Measurements from ENCODE around the gene EDN1. TPM values are rescaled to one million over a fixed set of nuclear protein-coding genes. Genes with fewer than 3 reads are reported as not detected.
"Not testable (repeated sequence)": the region's sequence is repeated elsewhere in the genome, so short reads cannot be mapped to it uniquely, and the experiment has no call there.

The EDN1 gene
- total RNA-seq, 1 experiment from 2014 or later, result 6.7 TPM

DNA sequence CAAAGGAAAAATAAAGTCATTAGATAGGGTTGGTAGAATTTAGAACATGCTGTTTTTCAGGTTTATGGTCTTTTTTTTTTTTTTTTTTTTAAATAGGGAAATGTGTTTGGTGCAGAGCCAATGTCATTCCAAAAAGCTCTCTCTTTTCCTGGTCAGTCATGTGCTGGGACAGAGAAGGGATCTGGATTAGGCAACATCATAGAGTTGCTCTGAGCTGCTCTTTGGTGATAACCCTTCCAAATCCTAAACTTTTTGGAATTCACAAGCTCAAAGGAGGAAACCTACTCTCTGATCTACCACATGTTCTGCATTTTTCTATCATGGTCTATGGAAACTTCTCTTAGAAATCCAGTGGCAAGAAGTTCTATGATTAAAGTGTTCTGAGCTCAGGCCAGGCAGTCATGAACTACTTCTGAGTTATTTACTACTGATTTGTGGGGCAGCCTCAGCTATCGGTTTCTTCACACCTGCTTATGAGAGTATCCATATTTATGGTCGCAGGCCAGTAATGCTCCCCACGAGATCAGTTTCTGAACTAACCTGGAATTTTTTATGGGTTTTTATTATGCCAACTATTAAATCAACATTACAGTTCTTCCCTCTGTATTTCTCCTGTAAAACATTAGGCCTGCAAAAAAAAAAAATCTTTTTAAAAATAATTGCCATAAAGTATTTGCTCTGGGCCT is 4.8 kb downstream of the EDN1 start:
- DNase-seq (ENCODE audit: low spot score), result no peak

DNA sequence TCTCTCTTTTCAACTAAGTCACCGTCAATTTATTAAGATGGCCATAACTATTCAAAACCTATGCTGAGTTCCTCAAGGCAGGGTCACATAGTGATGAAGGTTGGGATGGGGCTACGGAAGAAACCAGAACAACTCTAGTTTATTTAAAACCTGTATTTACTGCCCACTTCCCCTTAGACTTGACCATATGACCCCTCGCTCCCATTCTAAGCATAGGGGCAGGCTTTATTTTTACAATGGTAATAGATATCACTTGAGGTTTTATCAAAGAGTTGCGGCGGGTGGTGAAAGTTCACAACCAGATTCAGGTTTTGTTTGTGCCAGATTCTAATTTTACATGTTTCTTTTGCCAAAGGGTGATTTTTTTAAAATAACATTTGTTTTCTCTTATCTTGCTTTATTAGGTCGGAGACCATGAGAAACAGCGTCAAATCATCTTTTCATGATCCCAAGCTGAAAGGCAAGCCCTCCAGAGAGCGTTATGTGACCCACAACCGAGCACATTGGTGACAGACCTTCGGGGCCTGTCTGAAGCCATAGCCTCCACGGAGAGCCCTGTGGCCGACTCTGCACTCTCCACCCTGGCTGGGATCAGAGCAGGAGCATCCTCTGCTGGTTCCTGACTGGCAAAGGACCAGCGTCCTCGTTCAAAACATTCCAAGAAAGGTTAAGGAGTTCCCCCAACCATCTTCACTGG is 5.5 kb downstream of the EDN1 start:
- no peak for DNase-seq (ENCODE audit: low spot score)

DNA sequence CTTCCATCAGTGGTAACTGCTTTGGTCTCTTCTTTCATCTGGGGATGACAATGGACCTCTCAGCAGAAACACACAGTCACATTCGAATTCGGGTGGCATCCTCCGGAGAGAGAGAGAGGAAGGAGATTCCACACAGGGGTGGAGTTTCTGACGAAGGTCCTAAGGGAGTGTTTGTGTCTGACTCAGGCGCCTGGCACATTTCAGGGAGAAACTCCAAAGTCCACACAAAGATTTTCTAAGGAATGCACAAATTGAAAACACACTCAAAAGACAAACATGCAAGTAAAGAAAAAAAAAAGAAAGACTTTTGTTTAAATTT is 6.1 kb downstream of the EDN1 start:
- DNase-seq (ENCODE audit: low spot score), result peak; percentile 36

- DNase-seq (ENCODE audit: low spot score), result no peak
These were observed 6.4 kb downstream of the EDN1 start for GRCh38 chr6:12296604-12297003.

GRCh38 chr6:12297363-12298016 is 7.3 kb downstream of the EDN1 start:
- DNase-seq (ENCODE audit: low spot score), result no peak

GRCh38 chr6:12298017-12298978 is 8.1 kb downstream of the EDN1 start:
- DNase-seq (ENCODE audit: low spot score), result no peak

GRCh38 chr6:12298995-12299394 is 8.8 kb downstream of the EDN1 start:
- DNase-seq (ENCODE audit: low spot score), result no peak

- no peak for DNase-seq (ENCODE audit: low spot score)
These were observed 10.9 kb downstream of the EDN1 start for GRCh38 chr6:12301018-12301417.

DNA sequence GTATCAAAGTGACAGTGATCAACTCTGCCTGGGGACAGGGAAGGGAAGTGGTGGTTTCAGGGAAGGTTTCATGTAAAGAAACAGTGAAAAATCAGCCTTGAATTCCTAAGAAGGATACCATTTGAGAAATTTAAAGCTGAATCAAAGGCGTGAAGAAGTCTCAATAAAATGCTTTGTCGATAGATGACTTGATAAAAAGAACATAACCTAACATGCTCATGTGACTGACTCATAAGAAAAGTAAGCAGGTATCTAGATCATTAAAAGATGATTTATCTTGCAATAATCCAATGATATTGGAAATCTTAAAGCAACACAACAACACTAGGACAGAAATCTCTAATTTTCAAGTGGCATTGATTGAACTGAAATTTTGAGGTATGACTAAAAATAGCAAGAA is 14.3 kb downstream of the EDN1 start:
- DNase-seq (ENCODE audit: low spot score), result no peak

DNA sequence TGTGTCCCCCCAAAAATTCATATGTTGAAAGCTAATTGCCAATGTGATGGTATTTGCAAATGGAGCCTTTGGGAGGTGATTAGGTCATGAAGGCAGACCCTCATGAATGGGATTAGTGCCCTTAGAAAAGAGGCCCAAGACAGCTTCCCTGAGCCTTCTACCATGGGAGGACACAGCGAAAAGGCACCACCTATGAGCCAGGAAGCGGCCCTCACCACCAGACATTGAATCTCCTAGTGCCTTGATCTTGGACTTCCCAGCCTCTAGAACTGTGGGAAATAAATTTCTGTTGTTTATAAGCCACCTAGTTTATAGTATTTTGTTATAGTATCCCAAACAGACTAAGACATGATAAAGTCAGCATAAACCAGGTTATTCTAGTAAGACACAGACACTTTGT is 18.9 kb downstream of the EDN1 start:
- no peak for DNase-seq (ENCODE audit: low spot score)

DNA sequence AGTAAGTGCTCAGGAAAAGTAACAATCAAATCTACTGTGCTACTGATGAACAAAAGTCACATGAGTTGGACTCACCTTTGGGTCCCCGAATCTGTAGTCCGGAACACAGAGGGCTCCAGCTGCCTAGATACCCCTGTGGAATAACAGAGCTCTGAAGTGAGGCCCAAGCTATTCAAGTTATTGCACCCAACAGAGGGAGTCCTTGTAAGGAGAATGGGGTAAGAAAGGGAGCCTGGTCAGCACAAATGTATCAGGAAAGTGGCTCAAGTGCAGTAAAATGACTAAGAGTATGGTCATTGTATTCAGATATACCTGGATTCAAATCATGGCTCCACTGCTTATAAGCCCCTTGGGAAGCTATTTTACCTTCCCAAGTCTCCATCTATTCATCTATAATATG is 20.9 kb downstream of the EDN1 start:
- no peak for DNase-seq (ENCODE audit: low spot score)

DNA sequence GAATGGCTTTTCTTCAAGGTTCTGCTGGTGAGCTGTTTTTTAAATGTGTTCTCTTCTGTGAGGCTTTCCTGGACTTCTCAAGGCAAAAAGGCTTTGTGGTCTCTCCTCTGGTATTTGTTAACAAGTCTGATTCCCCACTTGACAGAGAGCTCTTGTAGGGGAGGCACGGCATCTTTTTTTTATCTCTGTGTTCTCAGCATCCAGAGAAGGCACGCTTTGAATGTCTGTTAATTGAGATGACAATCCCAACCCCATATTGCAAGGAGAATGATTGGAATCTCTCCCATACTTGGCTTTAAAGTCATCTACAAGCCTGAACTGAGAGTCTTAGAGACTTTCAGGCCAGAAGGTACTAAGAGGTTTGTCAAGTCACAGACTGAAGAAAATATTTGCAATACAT is 22.6 kb downstream of the EDN1 start:
- DNase-seq (ENCODE audit: low spot score), result no peak

DNA sequence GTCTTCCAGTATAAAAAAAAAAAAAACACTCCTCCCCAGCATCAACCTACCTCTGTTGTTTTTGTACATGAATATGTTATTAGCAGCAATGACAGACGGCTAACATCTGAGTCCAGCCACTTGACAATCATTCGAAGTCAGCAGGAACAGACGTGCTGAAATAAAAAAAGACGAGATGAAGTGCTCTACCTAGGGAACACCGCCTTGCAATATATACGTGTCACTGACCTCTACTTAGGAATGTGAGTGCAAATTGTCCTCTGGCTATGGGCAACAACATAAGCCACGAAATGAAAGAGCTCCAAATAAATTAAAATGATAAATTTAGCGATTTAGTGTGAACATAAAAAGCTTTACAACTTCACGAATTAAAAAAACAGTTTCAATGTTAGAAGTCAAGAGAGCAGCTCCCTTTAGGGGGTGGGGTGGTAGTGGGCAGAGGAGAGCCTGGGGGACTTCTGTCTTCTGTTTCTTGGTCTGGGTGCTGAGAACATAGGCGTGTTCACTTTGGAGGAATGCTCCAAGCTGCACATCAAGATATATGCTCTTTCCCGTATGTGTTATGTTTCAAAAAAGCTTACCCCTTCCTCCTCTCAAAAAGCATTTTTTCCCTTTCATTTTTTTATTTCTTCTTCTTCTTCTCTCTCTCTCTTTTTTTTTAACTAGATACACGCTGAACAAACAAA is 23.3 kb downstream of the EDN1 start:
- no peak for DNase-seq (ENCODE audit: low spot score)

DNA sequence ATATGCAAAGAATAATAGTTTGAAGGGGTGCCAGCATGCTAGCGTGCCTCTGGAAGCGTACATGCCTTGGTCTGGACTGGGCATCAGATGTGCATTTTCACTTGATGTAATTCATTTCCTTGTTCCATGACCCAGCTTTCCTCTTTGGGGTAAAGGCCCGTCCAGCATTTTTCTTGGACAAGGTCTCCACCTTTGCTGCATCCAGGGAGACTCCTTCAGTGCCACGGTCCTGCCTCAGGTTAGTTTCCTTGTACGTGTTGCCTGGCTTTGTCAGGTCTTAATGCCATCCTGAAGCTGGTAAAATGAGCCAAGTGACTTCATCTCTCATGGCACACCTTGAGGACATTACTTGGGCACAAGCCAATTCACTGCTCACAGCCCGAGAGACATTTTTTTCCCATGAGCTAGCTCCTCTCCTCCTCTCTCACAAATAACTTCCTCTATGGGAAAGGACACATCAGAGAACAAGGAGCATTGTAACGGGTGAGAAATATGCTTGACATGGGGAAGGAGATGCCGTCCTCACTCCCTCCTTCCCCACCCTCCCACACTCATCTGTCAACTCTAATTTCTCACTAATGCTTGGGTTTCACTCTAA is 23.9 kb downstream of the EDN1 start:
- DNase-seq (ENCODE audit: low spot score), result no peak

DNA sequence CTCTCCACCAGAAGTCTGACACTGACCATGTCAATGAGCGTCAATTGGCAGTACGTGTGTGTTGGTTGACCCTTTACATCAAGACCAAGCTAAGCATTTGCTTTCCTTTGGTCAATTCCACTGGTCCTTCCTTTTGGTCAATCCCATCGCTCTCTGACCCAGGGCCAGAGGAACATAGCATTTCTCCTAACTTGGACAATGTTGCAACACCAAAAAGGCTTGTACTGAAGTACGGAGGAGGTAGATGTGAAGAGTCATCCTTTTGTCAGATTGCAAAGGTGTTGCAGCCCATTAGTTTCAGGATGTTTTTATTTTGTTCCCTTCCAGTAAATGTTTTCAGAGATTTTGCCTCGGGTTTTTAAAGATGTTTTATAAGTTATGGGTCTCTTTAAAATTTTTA is 24.6 kb downstream of the EDN1 start:
- no peak for DNase-seq (ENCODE audit: low spot score)

DNA sequence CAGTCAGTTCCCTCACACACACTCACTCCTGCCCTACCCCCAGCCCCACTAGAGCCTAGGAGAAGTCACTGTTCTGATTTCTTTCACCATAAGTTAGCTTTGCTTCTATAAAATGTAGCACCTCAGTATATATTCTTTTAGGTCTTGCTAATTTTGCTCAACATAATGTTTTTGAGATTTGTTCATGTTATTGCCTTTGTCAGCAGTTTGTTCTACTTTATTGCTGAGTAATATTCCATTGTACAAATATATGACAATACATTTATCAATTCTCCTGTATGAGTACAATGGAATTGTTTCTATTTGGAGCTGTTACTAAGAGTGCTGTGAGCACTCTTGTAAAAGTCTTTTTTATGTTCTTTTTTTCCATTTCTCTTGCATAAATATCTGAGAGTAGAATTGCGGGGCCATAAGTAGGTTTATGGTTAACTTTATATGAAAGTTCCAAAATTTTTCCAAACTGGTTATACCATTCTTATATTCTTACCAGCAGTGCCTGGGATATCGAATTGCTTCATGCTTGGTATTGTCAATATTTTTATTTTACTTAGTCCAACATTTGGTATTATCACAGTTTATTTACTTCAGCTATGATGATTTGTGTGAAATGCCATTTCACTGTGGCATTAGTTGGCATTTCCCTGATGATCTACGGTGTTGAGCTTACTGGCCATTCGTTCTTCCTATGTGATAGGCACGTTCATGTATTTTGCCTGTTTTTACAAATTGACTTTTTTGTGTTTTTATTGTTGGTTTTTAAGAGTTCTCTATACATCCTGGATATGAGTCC is 25.3 kb downstream of the EDN1 start:
- DNase-seq (ENCODE audit: low spot score), result no peak

DNA sequence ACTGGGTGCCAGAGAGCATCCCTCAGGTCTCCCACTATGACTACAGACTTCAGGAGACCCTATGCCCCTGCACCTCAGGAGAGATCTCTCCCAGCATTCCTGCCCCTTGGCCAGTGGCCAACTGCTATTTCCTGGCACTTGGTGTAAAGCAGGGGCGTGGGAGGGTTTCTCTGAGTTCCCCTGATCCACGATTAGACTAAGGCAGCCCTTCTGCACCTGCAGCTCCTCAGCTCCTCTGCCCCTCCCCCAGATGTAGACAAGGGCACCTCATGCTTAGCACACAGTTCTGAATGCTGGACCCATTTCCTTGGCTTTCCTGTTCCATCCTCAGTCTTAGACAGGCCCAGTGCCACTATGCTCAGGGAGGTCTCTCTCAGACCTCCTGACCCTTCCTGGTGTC is 28.6 kb downstream of the EDN1 start:
- no peak for DNase-seq (ENCODE audit: low spot score)

DNA sequence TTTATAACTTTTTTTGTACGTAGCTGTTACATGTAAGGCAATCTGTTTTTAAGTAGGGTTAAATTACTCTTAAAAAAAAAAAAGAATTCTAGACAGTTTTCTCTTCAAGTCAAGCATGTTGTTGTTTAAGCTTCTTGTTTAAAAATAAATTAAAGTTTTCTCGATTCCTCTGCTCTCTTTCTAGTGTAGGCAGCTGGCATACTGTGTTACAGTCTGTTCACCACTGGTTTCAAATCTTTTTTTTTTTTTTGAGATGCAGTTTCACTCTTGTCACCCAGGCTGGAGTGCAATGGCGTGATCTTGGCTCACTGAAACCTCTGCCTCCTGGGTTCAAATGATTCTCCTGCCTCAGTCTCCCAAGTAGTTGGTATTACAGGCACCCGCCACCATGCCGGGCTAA is 29.9 kb downstream of the EDN1 start:
- DNase-seq (ENCODE audit: low spot score), result not testable (repeated sequence)

DNA sequence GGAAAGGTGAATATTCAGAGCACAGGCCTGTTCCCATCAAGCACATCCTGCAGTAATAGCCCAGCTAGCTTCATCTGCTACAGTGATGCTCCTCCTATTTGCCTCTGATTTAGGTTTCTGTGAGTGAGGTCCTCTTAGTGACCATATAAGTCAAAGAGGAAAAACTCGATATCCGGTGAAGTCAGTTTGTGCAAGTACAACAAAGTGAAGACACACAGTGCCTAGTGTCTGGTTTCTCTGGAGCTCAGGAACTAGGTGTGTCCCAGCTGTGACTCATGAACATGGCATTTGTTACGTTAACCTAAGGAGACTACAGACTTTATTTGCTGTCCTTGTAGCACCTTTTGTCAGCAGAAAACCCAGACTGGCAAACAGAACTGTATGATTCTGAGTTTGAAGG is 33.9 kb downstream of the EDN1 start:
- DNase-seq (ENCODE audit: low spot score), result peak; percentile 96

DNA sequence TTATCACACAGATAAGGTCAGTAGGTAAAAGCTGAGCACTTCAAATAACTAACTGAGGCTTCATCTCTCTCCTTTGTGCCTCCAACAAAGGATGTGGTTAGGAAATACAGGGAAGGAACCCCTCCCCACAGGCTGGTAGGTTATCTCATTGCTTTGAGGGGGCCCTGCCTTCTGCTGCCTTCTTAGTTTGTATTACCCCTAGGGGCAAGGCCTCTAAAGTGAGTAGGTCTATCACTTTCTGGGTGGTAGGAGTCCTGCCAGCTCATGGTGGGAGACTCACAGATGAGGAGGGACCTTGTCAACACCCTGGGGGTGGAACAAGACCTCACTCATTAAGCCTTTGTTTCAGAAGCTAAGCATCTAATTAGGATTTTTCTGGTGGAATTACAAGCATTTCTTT is 34.6 kb downstream of the EDN1 start:
- DNase-seq (ENCODE audit: low spot score), result peak; percentile 11
